Thoracic aorta (tissue), 2 donors: Measurements from ENCODE around the gene TLR7. TPM values are rescaled to one million over a fixed set of nuclear protein-coding genes. Genes with fewer than 3 reads are reported as not detected.
A peak's percentile ranks its signal among the peaks of the same experiment; 100 is the strongest.

Experiments used
- ATAC-seq: fragments of 150-250 bp; one replicate; pipeline ENCODE4 v1.8.0; 2017; ENCODE audit warnings: low read depth; ENCODE audit not compliant: insufficient number of reproducible peaks, low FRiP score
- DNase-seq: peaks from one replicate; pipeline ENCODE4 v3.0.0-alpha.2; 2020; ENCODE audit warnings: low spot score
- H3K27ac ChIP-seq, 2 donors: fragments of 200-600 bp; sonication (generic); 1 replicate in 1 of 2; 2 replicates in 1 of 2; pipeline ENCODE4 v1.5.1; 2016; ENCODE audit warnings: mild to moderate bottlenecking in 2 of 2, moderate library complexity in 2 of 2
- H3K27me3 ChIP-seq: fragments of 200-600 bp; sonication (generic); replicated peaks from 2 replicates; pipeline ENCODE4 v1.6.0; 2016; ENCODE audit warnings: mild to moderate bottlenecking; ENCODE audit not compliant: insufficient read depth
- H3K36me3 ChIP-seq: fragments of 200-600 bp; sonication (generic); one replicate; pipeline ENCODE4 v1.5.1; 2016
- H3K4me1 ChIP-seq, 2 donors: fragments of 200-600 bp; sonication (generic); 1 replicate in 1 of 2; 2 replicates in 1 of 2; pipeline versions ENCODE4 v1.5.1 to v1.6.0; 2016; ENCODE audit warnings: low read depth in 2 of 2, mild to moderate bottlenecking in 1 of 2; ENCODE audit not compliant: control insufficient read depth in 1 of 2
- H3K4me3 ChIP-seq: fragments of 200-600 bp; sonication (generic); 2 replicates; pipeline ENCODE4 v1.5.1; 2016; ENCODE audit warnings: mild to moderate bottlenecking
- H3K9me3 ChIP-seq: fragments of 200-600 bp; sonication (generic); 2 replicates; pipeline ENCODE4 v1.5.1; 2016
- CTCF ChIP-seq: fragments of 200-600 bp; sonication (generic); IDR thresholded peaks from one replicate; pipeline ENCODE4 v1.5.1; 2019; ENCODE audit warnings: antibody characterized with exemption
- total RNA-seq, 2 donors: library from RNA; depleted of rRNA; stranded (reverse); fragments of >200 nt; gene quantifications; one replicate each; pipeline versions ENCODE4 v1.1.0 to v1.2.3, GENCODE V29; 2016

The TLR7 gene
- total RNA-seq, 2 donors from 2014 or later = 0.27 to 1.7 TPM

- TF ChIP-seq CTCF = no peak
- DNase-seq = no peak
Measured at GRCh38 chrX:12899506-12899905, 32.6 kb downstream of the TLR7 start.

GRCh38 chrX:12901486-12901885 lies 34.6 kb downstream of the TLR7 start:
- no peak for ATAC-seq
- no peak for DNase-seq
- no peak overlapping the region for H3K27ac ChIP-seq
- H3K36me3 ChIP-seq = no peaks in the 10 kb centered on the region
- no peaks in the 10 kb centered on the region for H3K9me3 ChIP-seq
- H3K4me1 ChIP-seq = no peaks in the 10 kb centered on the region
- H3K4me3 ChIP-seq = no peak overlapping the region
- no peaks in the 10 kb centered on the region for H3K27me3 ChIP-seq
- TF ChIP-seq CTCF = peak; percentile 35

More at GRCh38 chrX:12899506-12899905, 32.6 kb downstream of the TLR7 start:
- Histone ChIP-seq H3K27me3 (no peaks in the 10 kb centered on the region), H3K9me3 (no peaks in the 10 kb centered on the region), H3K4me3 (no peak overlapping the region), H3K27ac (no peak overlapping the region), H3K4me1 (no peaks in the 10 kb centered on the region), H3K36me3 (no peaks in the 10 kb centered on the region)
- ATAC-seq = no peak

- no peak for ATAC-seq
Measured at GRCh38 chrX:12903646-12904045, 36.8 kb downstream of the TLR7 start.

GRCh38 chrX:12906046-12906761 lies 39.3 kb downstream of the TLR7 start, which contains the start of gene TLR8:
Gene TLR8 (plus strand): TSS chrX:12906620. CDS start chrX:12906707, 87 bp downstream.
- Histone ChIP-seq H3K4me1 (no peaks in the 10 kb centered on the region), H3K27me3 (no peaks in the 10 kb centered on the region), H3K36me3 (no peaks in the 10 kb centered on the region), H3K4me3 (peak within 1 kb of the TSS; percentile 21), H3K27ac (no peak within 1 kb of the TSS), H3K9me3 (no peaks in the 10 kb centered on the region)
- no peak for TF ChIP-seq CTCF
- DNase-seq (no peak), ATAC-seq (no peak)

More at GRCh38 chrX:12903646-12904045, 36.8 kb downstream of the TLR7 start:
- no peak for DNase-seq
- no peaks in the 10 kb centered on the region for H3K36me3 ChIP-seq
- H3K9me3 ChIP-seq = no peaks in the 10 kb centered on the region
- H3K4me3 ChIP-seq = no peak overlapping the region
- H3K27me3 ChIP-seq = no peaks in the 10 kb centered on the region
- H3K27ac ChIP-seq = no peak overlapping the region
- TF ChIP-seq CTCF = no peak
- no peaks in the 10 kb centered on the region for H3K4me1 ChIP-seq

GRCh38 chrX:12910423-12911121 lies 43.7 kb downstream of the TLR7 start:
- Histone ChIP-seq H3K4me1 (no peaks in the 10 kb centered on the region), H3K4me3 (no peak overlapping the region), H3K27me3 (no peaks in the 10 kb centered on the region), H3K27ac (no peak overlapping the region), H3K36me3 (no peaks in the 10 kb centered on the region), H3K9me3 (no peaks in the 10 kb centered on the region)
- ATAC-seq (no peak), DNase-seq (no peak)
- no peak for TF ChIP-seq CTCF
